Adrenal gland (tissue), 12 donors: ENCODE results near the gene NGLY1. TPM values are rescaled to one million over a fixed set of nuclear protein-coding genes. Genes with fewer than 3 reads are reported as not detected.

Experiments
- DNase-seq, 7 donors: peaks; one replicate each; pipeline ENCODE4 v3.0.0-alpha.2; 2019 to 2020
- H3K27ac ChIP-seq, 5 donors: fragments of 200-600 bp; sonication (generic) in 4 of 5; 1 replicate in 3 of 5; 2 replicates in 2 of 5; pipeline versions ENCODE4 v1.5.1 to v1.8.0; 2016 to 2020; ENCODE audit warnings: mild to moderate bottlenecking in 1 of 5
- H3K27me3 ChIP-seq: fragments of 200-600 bp; 2 replicates; pipeline ENCODE4 v1.8.0; 2021
- H3K36me3 ChIP-seq, 2 donors: fragments of 200-600 bp; replicated peaks in 1 of 2; 1 replicate in 1 of 2; 2 replicates in 1 of 2; pipeline versions ENCODE4 v1.5.1 to v1.8.0; 2018 to 2022
- H3K4me1 ChIP-seq, 2 donors: fragments of 200-600 bp; replicated peaks in 1 of 2; 1 replicate in 1 of 2; 2 replicates in 1 of 2; pipeline versions ENCODE4 v1.5.1 to v1.8.0; 2018 to 2021
- H3K4me3 ChIP-seq, 4 donors: fragments of 200-600 bp; sonication (generic) in 3 of 4; one replicate each; pipeline ENCODE4 v1.5.1; 2016 to 2018
- H3K9me3 ChIP-seq, 3 donors: fragments of 200-600 bp; sonication (generic) in 1 of 3; replicated peaks in 1 of 3; 1 replicate in 2 of 3; 2 replicates in 1 of 3; pipeline versions ENCODE4 v1.5.1 to v1.8.0; 2016 to 2021
- POLR2A ChIP-seq, 2 donors: fragments of 450-650 bp; IDR thresholded peaks; one replicate each; pipeline ENCODE4 v1.6.1; 2017; ENCODE audit warnings: antibody characterized with exemption in 2 of 2, mild to moderate bottlenecking in 2 of 2, moderate library complexity in 1 of 2
- WGBS, 4 donors: extraction: QIAGEN DNeasy Blood & Tissue Kit in 2 of 4; methylation state at CpG; one replicate each; pipeline versions ENCODE4 v1.1.5 to v1.1.7; 2013 to 2017; 5-methylcytosine and 5-hydroxymethylcytosine counted together
- intact Hi-C, 2 donors: fragments of 100-400 bp; cut with DNase I; formaldehyde crosslinking; loops; one replicate each; pipeline versions ENCODE4 v1.14.1 to v1.15.0; 2022 to 2023
- polyA plus RNA-seq, 3 donors: library from polyadenylated mRNA; stranded (reverse); fragments of 200-250 nt in 2 of 3; fragments of 350-450 nt in 1 of 3; fragmentation: Illumina TruSeq in 1 of 3; extraction: RNeasy Lipid Tissue Mini Kit (QIAGEN cat#74804) in 1 of 3; gene quantifications; one replicate each; pipeline ENCODE4 v1.2.3, GENCODE V29; 2013 to 2014
- total RNA-seq, 9 donors: library from RNA; depleted of rRNA in 4 of 9; stranded (reverse); fragments of >200 nt in 4 of 9; fragments of 120-200 nt in 1 of 9; fragmentation: NEBNext Ultra II Directional in 1 of 9; extraction: Animal tissue kit (Norgen Biotek cat#: 25700) in 1 of 9; gene quantifications; one replicate each; pipeline versions ENCODE4 v1.1.0 to v1.2.4, GENCODE V29; 2013 to 2023
- TF ChIP-seq, protein P1 (sequence below), 6 experiments: fragments of 450-650 bp in 4 of 6; fragments of 200-600 bp in 2 of 6; sonication (generic) in 1 of 6; IDR thresholded peaks; 1 replicate in 5 of 6; 2 replicates in 1 of 6; pipeline versions ENCODE4 v1.5.1 to v1.8.0; 2016 to 2021; ENCODE audit warnings: antibody characterized with exemption in 6 of 6, mild to moderate bottlenecking in 2 of 6, moderate library complexity in 1 of 6
- donor health status: healthy with polysubstance abuse.
- donor health status: Bipolar disorder and iron deficiency.
- donor health status: DM: yes; HTN: yes; CAD: no.
- donor health status: DM: no; HTN: no; CAD: no.
- donor health status: DM: no; HTN: no; CAD: no.
- donor health status: DM: yes; HTN: yes; CAD: no.

Gene NGLY1
- total and polyA plus RNA-seq, 12 donors = 13.4 to 55.9 (median 31.3) TPM

DNA sequence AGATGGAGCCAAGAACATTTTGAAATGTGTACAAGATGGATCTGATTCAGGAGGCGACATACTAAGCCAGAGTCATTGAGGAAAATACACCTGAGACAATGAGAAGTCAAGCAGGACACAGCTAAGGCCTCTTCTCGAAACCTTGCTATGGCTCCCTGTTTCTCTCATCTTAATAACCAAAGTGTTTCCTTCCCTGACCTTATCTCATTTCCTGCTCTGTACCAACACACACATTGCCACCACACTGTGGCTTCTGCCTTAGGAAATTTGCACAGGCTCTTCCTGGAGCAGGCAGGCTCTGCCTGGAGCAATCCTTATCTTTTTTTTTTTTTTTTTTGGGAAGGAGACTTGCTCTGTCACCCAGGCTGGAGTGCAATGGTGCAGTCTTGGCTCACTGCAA, 43.3 kb upstream of the NGLY1 start:
- Histone ChIP-seq H3K4me3 (no peak overlapping the region), H3K4me1 (no peaks in the 10 kb centered on the region), H3K9me3 (no peaks in the 10 kb centered on the region), H3K36me3 (no peaks in the 10 kb centered on the region), H3K27ac (no peak overlapping the region), H3K27me3 (no peaks in the 10 kb centered on the region)
- TF ChIP-seq POLR2A (IDR thresholded peaks at IDR 0.05) = no peak
- TF ChIP-seq, protein P1, sequence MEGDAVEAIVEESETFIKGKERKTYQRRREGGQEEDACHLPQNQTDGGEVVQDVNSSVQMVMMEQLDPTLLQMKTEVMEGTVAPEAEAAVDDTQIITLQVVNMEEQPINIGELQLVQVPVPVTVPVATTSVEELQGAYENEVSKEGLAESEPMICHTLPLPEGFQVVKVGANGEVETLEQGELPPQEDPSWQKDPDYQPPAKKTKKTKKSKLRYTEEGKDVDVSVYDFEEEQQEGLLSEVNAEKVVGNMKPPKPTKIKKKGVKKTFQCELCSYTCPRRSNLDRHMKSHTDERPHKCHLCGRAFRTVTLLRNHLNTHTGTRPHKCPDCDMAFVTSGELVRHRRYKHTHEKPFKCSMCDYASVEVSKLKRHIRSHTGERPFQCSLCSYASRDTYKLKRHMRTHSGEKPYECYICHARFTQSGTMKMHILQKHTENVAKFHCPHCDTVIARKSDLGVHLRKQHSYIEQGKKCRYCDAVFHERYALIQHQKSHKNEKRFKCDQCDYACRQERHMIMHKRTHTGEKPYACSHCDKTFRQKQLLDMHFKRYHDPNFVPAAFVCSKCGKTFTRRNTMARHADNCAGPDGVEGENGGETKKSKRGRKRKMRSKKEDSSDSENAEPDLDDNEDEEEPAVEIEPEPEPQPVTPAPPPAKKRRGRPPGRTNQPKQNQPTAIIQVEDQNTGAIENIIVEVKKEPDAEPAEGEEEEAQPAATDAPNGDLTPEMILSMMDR (IDR thresholded peaks at IDR 0.05) = no peak
- WGBS, 4 donors = 70 to 81% (median 77%) methylated on average over 2 of the region's 2 CpGs
- DNase-seq = no peak
- intact Hi-C loops = no loop called here

DNA sequence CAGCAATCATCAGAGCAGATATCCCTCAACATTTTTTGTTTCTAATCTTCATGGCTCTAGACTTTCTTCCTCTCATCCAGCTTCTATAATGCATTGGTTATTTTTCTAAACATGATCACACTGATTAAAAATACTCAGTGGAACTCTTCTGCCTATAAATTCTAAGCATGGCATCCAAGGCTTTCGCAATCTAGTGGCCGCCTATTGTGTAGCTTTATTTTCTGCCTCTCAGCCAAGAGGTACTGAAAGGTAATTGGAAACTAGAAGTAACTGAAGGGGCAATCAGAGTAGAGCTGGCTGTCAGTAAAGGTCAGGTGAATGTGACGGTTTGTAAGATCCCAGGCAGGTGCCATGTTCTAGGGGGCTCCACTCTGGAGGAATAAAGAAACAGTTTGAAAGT, 40.1 kb upstream of the NGLY1 start:
- 83 to 89% (median 86%) methylated on average over 3 of the region's 3 CpGs for WGBS, 4 donors
- Histone ChIP-seq H3K9me3 (no peaks in the 10 kb centered on the region), H3K27me3 (no peaks in the 10 kb centered on the region), H3K27ac (no peak overlapping the region), H3K36me3 (no peaks in the 10 kb centered on the region), H3K4me1 (no peaks in the 10 kb centered on the region), H3K4me3 (no peak overlapping the region)
- DNase-seq = no peak
- TF ChIP-seq, protein P1 (IDR thresholded peaks at IDR 0.05) = no peak
- intact Hi-C loops = no loop called here

DNA sequence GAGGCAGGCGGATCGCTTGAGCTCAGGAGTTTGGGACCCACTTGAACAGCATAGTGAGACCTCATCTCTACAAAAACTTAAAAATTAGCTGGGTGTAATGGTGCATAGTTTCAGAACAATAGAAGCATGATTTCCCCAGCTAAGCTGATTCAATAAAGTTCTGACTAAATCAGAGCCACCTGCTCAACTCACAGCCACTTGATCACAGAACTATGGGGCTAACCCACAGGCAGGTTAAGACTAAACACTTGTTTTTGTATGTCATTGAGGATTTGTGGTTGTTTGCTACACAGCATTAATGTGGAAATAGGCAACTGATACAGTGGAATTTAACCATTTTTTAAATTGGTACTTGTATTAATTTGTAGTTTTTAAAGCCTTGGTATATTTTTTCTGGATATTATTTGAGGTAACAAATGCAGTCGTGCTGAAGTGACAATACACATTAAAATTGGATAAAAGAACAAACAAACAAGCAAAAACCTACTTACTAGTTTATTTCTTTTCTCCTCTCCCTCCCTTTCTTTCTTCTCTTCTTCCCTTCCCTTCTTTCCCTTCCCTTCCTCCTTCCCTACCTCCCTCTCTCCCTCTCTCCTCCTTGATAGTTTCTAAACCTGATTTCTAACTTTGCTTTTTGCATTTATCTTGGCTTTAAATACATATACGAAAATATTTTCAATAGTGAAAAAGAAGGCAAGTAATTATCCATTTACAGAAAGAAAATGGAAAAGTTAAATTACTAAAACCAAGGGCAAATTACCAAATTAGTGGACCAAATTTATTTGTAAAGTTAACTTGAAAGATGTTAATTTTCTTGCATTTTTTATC, 38.7 kb upstream of the NGLY1 start:
- TF ChIP-seq POLR2A (IDR thresholded peaks at IDR 0.05) = no peak
- TF ChIP-seq, protein P1 (IDR thresholded peaks at IDR 0.05) = no peak
- H3K4me1 ChIP-seq = no peaks in the 10 kb centered on the region
- DNase-seq = no peak
- H3K36me3 ChIP-seq = no peaks in the 10 kb centered on the region
- H3K9me3 ChIP-seq = no peaks in the 10 kb centered on the region
- H3K4me3 ChIP-seq = no peak overlapping the region
- intact Hi-C loops = no loop called here
- 64 to 67% (median 65%) methylated on average over 4 of the region's 4 CpGs for WGBS, 4 donors
- H3K27ac ChIP-seq = no peak overlapping the region
- no peaks in the 10 kb centered on the region for H3K27me3 ChIP-seq

DNA sequence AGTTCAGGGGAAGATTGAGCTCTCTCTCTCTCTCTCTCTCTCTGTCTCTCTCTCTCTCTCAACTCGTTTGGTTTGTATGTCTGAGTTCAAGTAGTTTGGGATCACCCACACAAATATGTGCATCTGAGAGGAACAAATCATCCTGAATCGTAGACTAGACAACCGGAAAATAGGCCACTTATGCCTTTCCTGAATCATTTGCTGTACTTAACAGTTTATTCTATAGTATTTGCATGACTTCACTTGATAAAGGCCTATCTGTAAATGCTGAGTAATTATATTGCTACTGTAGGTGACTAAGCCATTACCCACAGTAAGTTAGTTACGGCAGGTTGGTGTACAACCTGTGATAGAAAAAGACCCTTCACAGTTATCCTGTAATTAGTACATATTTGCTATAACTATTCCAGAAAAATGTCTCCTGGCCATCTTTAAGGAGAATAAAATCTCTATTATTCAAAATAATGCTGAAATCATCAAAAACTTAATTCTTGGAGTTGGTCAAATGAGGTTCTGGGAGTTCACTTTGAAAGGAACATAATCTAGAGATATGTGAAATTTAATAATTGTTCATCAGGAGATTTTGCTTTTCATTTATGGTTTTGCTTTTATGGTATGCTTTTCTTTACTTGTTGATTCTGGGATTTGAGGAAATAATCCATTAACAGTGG, 37.7 kb upstream of the NGLY1 start:
- no peaks in the 10 kb centered on the region for H3K27me3 ChIP-seq
- TF ChIP-seq, protein P1 (IDR thresholded peaks at IDR 0.05) = no peak
- TF ChIP-seq POLR2A (IDR thresholded peaks at IDR 0.05) = no peak
- no peak for DNase-seq
- no peak overlapping the region for H3K27ac ChIP-seq
- H3K4me1 ChIP-seq = no peaks in the 10 kb centered on the region
- intact Hi-C loops = no loop called here
- no peaks in the 10 kb centered on the region for H3K9me3 ChIP-seq
- no peaks in the 10 kb centered on the region for H3K36me3 ChIP-seq
- no peak overlapping the region for H3K4me3 ChIP-seq
- WGBS, 4 donors = 71 to 74% (median 72%) methylated on average over 4 of the region's 4 CpGs
